NOMO-1 treated with dmso at 0.1 percent for 144 hours (cell line): ENCODE results near the gene CBX1.

Experiments
- DNase-seq: peaks from one replicate; lab custom pipeline; 2025; ENCODE audit not compliant: unreplicated experiment; lab: John Stamatoyannopoulos, UW

The CBX1 gene

GRCh38 chr17:48101012-48101720 is at the start of gene CBX1:
CBX1 (minus strand) TSS chr17:48101478; CDS start chr17:48077004, 24,474 bp downstream.
- DNase-seq: peak; percentile 89

- no peak for DNase-seq
Measured at GRCh38 chr17:48150597-48151001, 49.3 kb upstream of the CBX1 start.

- DNase-seq: no peak
Measured at GRCh38 chr17:48149787-48150463, 48.6 kb upstream of the CBX1 start.

- no peak for DNase-seq
Measured at GRCh38 chr17:48148854-48149786, 47.8 kb upstream of the CBX1 start.

GRCh38 chr17:48148029-48148770 is 46.9 kb upstream of the CBX1 start:
- no peak for DNase-seq

- DNase-seq: no peak
Measured at GRCh38 chr17:48144976-48145798, 43.9 kb upstream of the CBX1 start.

- DNase-seq: no peak
Measured at GRCh38 chr17:48144231-48144630, 43.0 kb upstream of the CBX1 start.

- no peak for DNase-seq
Measured at GRCh38 chr17:48143629-48144028, 42.4 kb upstream of the CBX1 start.

- DNase-seq: peak; percentile 40
Measured at GRCh38 chr17:48139944-48140343, 38.7 kb upstream of the CBX1 start.

- DNase-seq: no peak
Measured at GRCh38 chr17:48137656-48138055, 36.4 kb upstream of the CBX1 start.

- DNase-seq: no peak
Measured at GRCh38 chr17:48134912-48135480, 33.7 kb upstream of the CBX1 start.

- no peak for DNase-seq
Measured at GRCh38 chr17:48132385-48132784, 31.1 kb upstream of the CBX1 start.

- DNase-seq: peak; percentile 9
Measured at GRCh38 chr17:48131216-48131824, 30.0 kb upstream of the CBX1 start.

- DNase-seq: no peak
Measured at GRCh38 chr17:48129981-48130380, 28.7 kb upstream of the CBX1 start.

- DNase-seq: no peak
Measured at GRCh38 chr17:48128400-48128799, 27.1 kb upstream of the CBX1 start.

- DNase-seq: no peak
Measured at GRCh38 chr17:48127371-48128051, 26.2 kb upstream of the CBX1 start.

- no peak for DNase-seq
Measured at GRCh38 chr17:48126532-48126850, 25.2 kb upstream of the CBX1 start.

GRCh38 chr17:48125829-48126531 is 24.7 kb upstream of the CBX1 start:
- no peak for DNase-seq
